Activated B cell treated with CpG ODN at 0.5 μM for 24 hours (primary cell): ENCODE results near the gene LRCH2. TPM values are rescaled to one million over a fixed set of nuclear protein-coding genes. Genes with fewer than 3 reads are reported as not detected.

Experiments used
- ATAC-seq: fragments of 200-7000 bp; cut with Tn5 transposase; one replicate; pipeline ENCODE4 v1.10.0; 2021; ENCODE audit warnings: low read depth, mild to moderate bottlenecking, moderate library complexity
- CTCF ChIA-PET: fragments of 350-600 bp; sonication (Branson Sonifier 250); formaldehyde crosslinking; loops from one replicate; lab custom pipeline; 2021; ENCODE audit warnings: antibody characterized with exemption; lab: Charles Lee
- POLR2A ChIA-PET: fragments of 350-600 bp; sonication (Branson Sonifier 250); formaldehyde crosslinking; loops from one replicate; lab custom pipeline; 2021; ENCODE audit warnings: antibody characterized with exemption; lab: Charles Lee
- DNase-seq: peaks from one replicate; pipeline ENCODE4 v3.0.0; 2022
- H3K27ac Mint-ChIP-seq: one replicate; pipeline ENCODE4 v1.8.0; 2020; ENCODE audit warnings: mixed read lengths
- H3K27me3 Mint-ChIP-seq: one replicate; pipeline ENCODE4 v1.8.0; 2021; ENCODE audit warnings: mixed read lengths
- H3K36me3 Mint-ChIP-seq: one replicate; pipeline ENCODE4 v1.8.0; 2021; ENCODE audit warnings: low read depth, mixed read lengths
- H3K4me1 Mint-ChIP-seq: one replicate; pipeline ENCODE4 v1.8.0; 2021; ENCODE audit warnings: mixed read lengths
- H3K4me3 Mint-ChIP-seq: one replicate; pipeline ENCODE4 v1.8.0; 2020; ENCODE audit warnings: mild to moderate bottlenecking, mixed read lengths
- H3K9me3 Mint-ChIP-seq: one replicate; pipeline ENCODE4 v1.8.0; 2020; ENCODE audit warnings: mixed read lengths
- CTCF ChIP-seq: fragments of 200-600 bp; IDR thresholded peaks from one replicate; pipeline ENCODE4 v1.8.0; 2022; ENCODE audit warnings: antibody characterized with exemption, mild to moderate bottlenecking
- intact Hi-C: fragments of 100-400 bp; cut with micrococcal nuclease; formaldehyde crosslinking; loops from one replicate; pipeline ENCODE4 v1.15.1; 2024
- total RNA-seq: library from RNA; stranded (reverse); gene quantifications from 2 replicates; pipeline ENCODE4 v1.2.3, GENCODE V29; 2022

Gene LRCH2
- total RNA-seq, 1 donor from 2014 or later, result not detected

GRCh38 chrX:115204040-115204439 is 29.9 kb downstream of the LRCH2 start:
- Mint-ChIP-seq H3K4me1 (no peaks in the 10 kb centered on the region), H3K9me3 (peaks cover 8% of the 10 kb centered on the region), H3K4me3 (no peak overlapping the region), H3K27me3 (no peaks in the 10 kb centered on the region), H3K36me3 (no peaks in the 10 kb centered on the region), H3K27ac (no peak overlapping the region)
- intact Hi-C loops, result no loop called here
- TF ChIP-seq CTCF, result no peak
- ChIA-PET POLR2A (no interaction called here), CTCF (no interaction called here)
- ATAC-seq (no peak), DNase-seq (no peak)

- CTCF ChIA-PET, result no interaction called here
- H3K27me3 Mint-ChIP-seq, result no peaks in the 10 kb centered on the region
- intact Hi-C loops, result no loop called here
- H3K36me3 Mint-ChIP-seq, result no peaks in the 10 kb centered on the region
- ATAC-seq (no peak), DNase-seq (no peak)
- no peaks in the 10 kb centered on the region for H3K4me1 Mint-ChIP-seq
- TF ChIP-seq CTCF, result no peak
- POLR2A ChIA-PET, result no interaction called here
- H3K4me3 Mint-ChIP-seq, result no peak overlapping the region
- no peak overlapping the region for H3K27ac Mint-ChIP-seq
- no peaks in the 10 kb centered on the region for H3K9me3 Mint-ChIP-seq
These were observed 41.6 kb downstream of the LRCH2 start for GRCh38 chrX:115192244-115192700.

- CTCF ChIA-PET, result no interaction called here
- DNase-seq (no peak), ATAC-seq (no peak)
- intact Hi-C loops, result no loop called here
- TF ChIP-seq CTCF, result no peak
- H3K36me3 Mint-ChIP-seq, result no peaks in the 10 kb centered on the region
- H3K27me3 Mint-ChIP-seq, result no peaks in the 10 kb centered on the region
- H3K9me3 Mint-ChIP-seq, result no peaks in the 10 kb centered on the region
- H3K4me3 Mint-ChIP-seq, result no peak overlapping the region
- POLR2A ChIA-PET, result no interaction called here
- no peak overlapping the region for H3K27ac Mint-ChIP-seq
- no peaks in the 10 kb centered on the region for H3K4me1 Mint-ChIP-seq
These were observed 42.2 kb downstream of the LRCH2 start for GRCh38 chrX:115191490-115192243.

GRCh38 chrX:115190636-115191489 is 43.0 kb downstream of the LRCH2 start:
- no peak overlapping the region for H3K4me3 Mint-ChIP-seq
- TF ChIP-seq CTCF, result no peak
- ChIA-PET CTCF (no interaction called here), POLR2A (no interaction called here)
- H3K36me3 Mint-ChIP-seq, result no peaks in the 10 kb centered on the region
- H3K9me3 Mint-ChIP-seq, result no peaks in the 10 kb centered on the region
- no peaks in the 10 kb centered on the region for H3K4me1 Mint-ChIP-seq
- no peak for DNase-seq
- no peak for ATAC-seq
- no peaks in the 10 kb centered on the region for H3K27me3 Mint-ChIP-seq
- no peak overlapping the region for H3K27ac Mint-ChIP-seq
- intact Hi-C loops, result no loop called here
